AG10803 (cell line): ENCODE measurements around the gene SLC28A1.
A peak's percentile ranks its signal among the peaks of the same experiment; 100 is the strongest.

Experiments used
- DNase-seq: peaks from one replicate; pipeline ENCODE4 v3.0.0; 2010; ENCODE audit warnings: low read depth
- H3K4me3 ChIP-seq: 2 replicates; pipeline ENCODE4 v1.5.1; 2011; ENCODE audit warnings: mild to moderate bottlenecking, low read length, control low read depth
- CTCF ChIP-seq: conservative IDR thresholded peaks from 2 replicates; pipeline ENCODE4 v1.5.1; 2011; ENCODE audit warnings: mild to moderate bottlenecking, low read length, control low read depth, inconsistent platforms

The SLC28A1 gene

GRCh38 chr15:84901540-84901939, 17.1 kb downstream of the SLC28A1 start:
- no peak overlapping the region for H3K4me3 ChIP-seq
- TF ChIP-seq CTCF: no peak
- no peak for DNase-seq

- no peak for TF ChIP-seq CTCF
- DNase-seq: no peak
- no peak overlapping the region for H3K4me3 ChIP-seq
Observed at GRCh38 chr15:84903751-84904150, 19.3 kb downstream of the SLC28A1 start.

GRCh38 chr15:84904419-84904818, 20.0 kb downstream of the SLC28A1 start:
- no peak for TF ChIP-seq CTCF
- peak; percentile 18 for DNase-seq

GRCh38 chr15:84905016-84905916, 20.8 kb downstream of the SLC28A1 start:
- no peak for TF ChIP-seq CTCF
- no peak for DNase-seq
- no peak overlapping the region for H3K4me3 ChIP-seq

More at GRCh38 chr15:84904419-84904818, 20.0 kb downstream of the SLC28A1 start:
- no peak overlapping the region for H3K4me3 ChIP-seq

GRCh38 chr15:84907731-84908130, 23.3 kb downstream of the SLC28A1 start:
- no peak for DNase-seq
- H3K4me3 ChIP-seq: no peak overlapping the region
- TF ChIP-seq CTCF: no peak

GRCh38 chr15:84908564-84908963, 24.1 kb downstream of the SLC28A1 start:
- no peak for DNase-seq
- no peak for TF ChIP-seq CTCF
- no peak overlapping the region for H3K4me3 ChIP-seq

GRCh38 chr15:84909029-84909428, 24.6 kb downstream of the SLC28A1 start:
- no peak overlapping the region for H3K4me3 ChIP-seq
- TF ChIP-seq CTCF: no peak
- no peak for DNase-seq
